Choroid plexus epithelial cell (primary cell): Measurements from ENCODE around the gene CLSTN2.

ENCODE experiments used
- DNase-seq: peaks from one replicate; pipeline ENCODE4 v3.0.0-alpha.2; 2010; ENCODE audit warnings: low read depth
- H3K4me3 ChIP-seq: 2 replicates; pipeline ENCODE4 v1.5.1; 2011; ENCODE audit warnings: low read depth, mild to moderate bottlenecking, control low read depth, low read length, moderate library complexity
- CTCF ChIP-seq: conservative IDR thresholded peaks from 2 replicates; pipeline ENCODE4 v1.5.1; 2011; ENCODE audit warnings: low read depth, mild to moderate bottlenecking, control low read depth, inconsistent platforms, low read length, moderate library complexity

Gene CLSTN2

GRCh38 chr3:140597792-140598191, 662.8 kb downstream of the CLSTN2 start:
- no peak for TF ChIP-seq CTCF
- DNase-seq: no peak
- no peak overlapping the region for H3K4me3 ChIP-seq

GRCh38 chr3:140599009-140599408, 664.0 kb downstream of the CLSTN2 start:
- H3K4me3 ChIP-seq: no peak overlapping the region
- no peak for TF ChIP-seq CTCF
- DNase-seq: no peak

GRCh38 chr3:140599496-140599895, 664.5 kb downstream of the CLSTN2 start:
- no peak for TF ChIP-seq CTCF
- H3K4me3 ChIP-seq: no peak overlapping the region
- peak; percentile 29 for DNase-seq

GRCh38 chr3:140601881-140602280, 666.9 kb downstream of the CLSTN2 start:
- no peak for DNase-seq
- TF ChIP-seq CTCF: no peak

GRCh38 chr3:140602781-140603180, 667.8 kb downstream of the CLSTN2 start:
- H3K4me3 ChIP-seq: no peak overlapping the region
- TF ChIP-seq CTCF: no peak
- DNase-seq: no peak

More at GRCh38 chr3:140601881-140602280, 666.9 kb downstream of the CLSTN2 start:
- H3K4me3 ChIP-seq: no peak overlapping the region

- no peak for DNase-seq
- no peak overlapping the region for H3K4me3 ChIP-seq
- no peak for TF ChIP-seq CTCF
These were observed 668.8 kb downstream of the CLSTN2 start for GRCh38 chr3:140603766-140604165.

- no peak for TF ChIP-seq CTCF
- peak; percentile 37 for DNase-seq
- no peak overlapping the region for H3K4me3 ChIP-seq
These were observed 675.6 kb downstream of the CLSTN2 start for GRCh38 chr3:140610544-140610943.
